Lower leg skin (tissue), 4 donors: ENCODE data around the gene SPPL2B. TPM values are rescaled to one million over a fixed set of nuclear protein-coding genes. Genes with fewer than 3 reads are reported as not detected.

ENCODE experiments used
- DNase-seq, 2 donors: peaks; one replicate each; pipeline ENCODE4 v3.0.0-alpha.2; 2019; ENCODE audit warnings: low spot score in 2 of 2
- H3K4me3 ChIP-seq: fragments of 200-600 bp; sonication (generic); 2 replicates; pipeline ENCODE4 v1.5.1; 2017; ENCODE audit warnings: mild to moderate bottlenecking, low read depth; ENCODE audit not compliant: poor library complexity, severe bottlenecking
- POLR2A ChIP-seq, 2 donors: fragments of 450-650 bp; IDR thresholded peaks; one replicate each; pipeline ENCODE4 v1.6.1; 2016 to 2017; ENCODE audit warnings: antibody characterized with exemption in 2 of 2, mild to moderate bottlenecking in 1 of 2, moderate library complexity in 1 of 2
- WGBS, 2 donors: methylation state at CpG; one replicate each; pipeline ENCODE4 v1.1.5; 2018; 5-methylcytosine and 5-hydroxymethylcytosine counted together
- intact Hi-C: fragments of 100-400 bp; cut with DNase I; formaldehyde crosslinking; loops from one replicate; pipeline ENCODE4 v1.15.0; 2023; ENCODE audit warnings: low total_unique reads
- total RNA-seq, 4 donors: library from RNA; depleted of rRNA; stranded (reverse); fragments of >200 nt; gene quantifications; one replicate each; pipeline ENCODE4 v1.1.0, GENCODE V29; 2016
- TF ChIP-seq, protein P1 (sequence below), 3 donors: fragments of 450-650 bp; IDR thresholded peaks; one replicate each; pipeline ENCODE4 v1.5.1; 2016; ENCODE audit warnings: antibody characterized with exemption in 3 of 3, mild to moderate bottlenecking in 3 of 3, moderate library complexity in 2 of 3

SPPL2B gene
- total RNA-seq, 4 donors from 2014 or later, result 36.1 to 84.7 (median 51.0) TPM

DNA sequence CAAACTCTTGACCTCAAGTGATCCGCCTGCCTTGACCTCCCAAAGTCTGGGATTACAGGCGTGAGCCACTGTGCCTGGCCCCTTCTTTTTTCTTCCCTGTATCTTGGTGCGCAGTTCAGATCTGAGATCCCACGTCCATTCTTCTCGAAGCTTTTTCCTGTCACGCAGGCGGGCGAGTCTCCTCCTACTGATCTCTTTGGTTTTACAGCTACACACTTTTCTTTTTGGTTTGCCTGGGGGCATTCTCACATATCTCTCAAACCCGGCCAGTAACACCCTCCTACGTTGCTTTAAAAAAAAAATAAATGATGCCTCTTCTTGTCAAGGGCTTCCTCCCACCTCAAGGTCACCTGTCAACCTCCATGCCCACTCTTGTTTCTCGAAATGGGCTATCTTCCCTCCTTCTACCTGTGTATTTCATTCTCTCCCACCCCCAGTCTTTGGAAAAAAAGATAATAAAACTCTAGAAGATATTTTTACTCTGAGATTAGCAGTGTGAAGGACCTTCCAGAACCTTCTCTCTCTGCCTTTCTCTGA is 43.7 kb downstream of the SPPL2B start:
- 37 to 54% methylated on average over 11 of the region's 11 CpGs for WGBS, 2 donors
- DNase-seq, result no peak
- intact Hi-C loops, result no loop called here
- H3K4me3 ChIP-seq, result no peak overlapping the region
- TF ChIP-seq, protein P1, sequence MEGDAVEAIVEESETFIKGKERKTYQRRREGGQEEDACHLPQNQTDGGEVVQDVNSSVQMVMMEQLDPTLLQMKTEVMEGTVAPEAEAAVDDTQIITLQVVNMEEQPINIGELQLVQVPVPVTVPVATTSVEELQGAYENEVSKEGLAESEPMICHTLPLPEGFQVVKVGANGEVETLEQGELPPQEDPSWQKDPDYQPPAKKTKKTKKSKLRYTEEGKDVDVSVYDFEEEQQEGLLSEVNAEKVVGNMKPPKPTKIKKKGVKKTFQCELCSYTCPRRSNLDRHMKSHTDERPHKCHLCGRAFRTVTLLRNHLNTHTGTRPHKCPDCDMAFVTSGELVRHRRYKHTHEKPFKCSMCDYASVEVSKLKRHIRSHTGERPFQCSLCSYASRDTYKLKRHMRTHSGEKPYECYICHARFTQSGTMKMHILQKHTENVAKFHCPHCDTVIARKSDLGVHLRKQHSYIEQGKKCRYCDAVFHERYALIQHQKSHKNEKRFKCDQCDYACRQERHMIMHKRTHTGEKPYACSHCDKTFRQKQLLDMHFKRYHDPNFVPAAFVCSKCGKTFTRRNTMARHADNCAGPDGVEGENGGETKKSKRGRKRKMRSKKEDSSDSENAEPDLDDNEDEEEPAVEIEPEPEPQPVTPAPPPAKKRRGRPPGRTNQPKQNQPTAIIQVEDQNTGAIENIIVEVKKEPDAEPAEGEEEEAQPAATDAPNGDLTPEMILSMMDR (IDR thresholded peaks at IDR 0.05), result no peak
- TF ChIP-seq POLR2A (IDR thresholded peaks at IDR 0.05), result no peak

DNA sequence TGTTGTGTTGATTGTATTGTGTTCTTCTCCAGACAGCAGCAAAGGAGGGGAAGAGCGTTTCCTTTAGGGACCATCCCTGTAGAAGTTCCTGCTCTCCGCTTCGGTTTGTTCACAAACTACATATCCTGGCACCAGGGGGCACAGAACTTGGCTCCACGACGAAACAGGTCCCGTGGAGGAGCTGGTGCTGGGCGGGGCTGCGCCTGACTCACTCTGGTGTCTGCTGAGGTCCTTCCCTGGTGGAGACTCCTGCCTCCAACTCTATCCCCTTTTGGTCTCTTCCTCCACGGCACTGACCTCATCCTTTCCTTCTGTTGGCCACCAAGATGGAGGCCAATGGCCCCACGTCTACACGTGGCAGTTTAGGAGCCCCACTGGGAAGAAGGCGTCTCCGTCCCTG is 46.3 kb downstream of the SPPL2B start:
- no peak for TF ChIP-seq POLR2A (IDR thresholded peaks at IDR 0.05)
- TF ChIP-seq, protein P1 (IDR thresholded peaks at IDR 0.05), result no peak
- 72% methylated on average over 13 of the region's 13 CpGs for WGBS, 2 donors
- no peak for DNase-seq
- intact Hi-C loops, result no loop called here
- H3K4me3 ChIP-seq, result no peak overlapping the region

DNA sequence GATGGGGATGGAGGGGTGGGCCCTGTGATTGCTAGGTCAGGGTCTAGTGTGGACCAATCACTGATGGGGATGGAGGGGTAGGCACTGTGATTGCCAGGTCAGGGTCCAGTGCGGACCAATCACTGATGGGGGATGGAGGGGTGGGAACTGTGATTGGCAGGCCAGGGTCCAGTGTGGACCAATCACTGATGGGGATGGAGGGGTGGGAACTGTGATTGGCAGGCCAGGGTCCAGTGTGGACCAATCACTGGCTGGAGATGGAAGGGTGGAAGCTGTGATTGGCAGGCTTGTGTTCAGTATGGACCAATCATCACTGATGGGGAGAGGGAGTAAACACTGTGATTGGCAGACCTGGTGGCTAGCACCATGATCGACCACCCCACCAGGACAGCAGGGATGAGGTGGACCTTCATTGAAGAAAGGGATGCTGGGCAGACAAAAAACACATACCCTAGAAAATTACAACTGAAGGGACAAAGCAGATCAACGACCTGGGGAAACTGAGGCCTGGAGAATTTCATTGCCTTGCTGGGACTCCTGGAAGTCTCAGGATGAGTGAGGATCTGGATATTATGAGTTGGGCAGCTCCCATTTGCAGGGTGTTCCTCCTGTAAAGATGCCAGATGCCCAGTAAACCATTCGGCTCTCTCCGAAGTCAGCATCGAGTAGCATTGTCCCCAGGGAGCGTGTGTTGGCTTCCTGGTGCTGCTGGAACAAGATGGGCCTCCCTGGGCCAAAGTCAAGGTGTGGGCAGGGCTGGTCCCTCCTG is 47.1 kb downstream of the SPPL2B start:
- intact Hi-C loops, result no loop called here
- H3K4me3 ChIP-seq, result no peak overlapping the region
- 72 to 79% methylated on average over 7 of the region's 7 CpGs for WGBS, 2 donors
- DNase-seq, result no peak
- no peak for TF ChIP-seq POLR2A (IDR thresholded peaks at IDR 0.05)
- TF ChIP-seq, protein P1 (IDR thresholded peaks at IDR 0.05), result no peak

DNA sequence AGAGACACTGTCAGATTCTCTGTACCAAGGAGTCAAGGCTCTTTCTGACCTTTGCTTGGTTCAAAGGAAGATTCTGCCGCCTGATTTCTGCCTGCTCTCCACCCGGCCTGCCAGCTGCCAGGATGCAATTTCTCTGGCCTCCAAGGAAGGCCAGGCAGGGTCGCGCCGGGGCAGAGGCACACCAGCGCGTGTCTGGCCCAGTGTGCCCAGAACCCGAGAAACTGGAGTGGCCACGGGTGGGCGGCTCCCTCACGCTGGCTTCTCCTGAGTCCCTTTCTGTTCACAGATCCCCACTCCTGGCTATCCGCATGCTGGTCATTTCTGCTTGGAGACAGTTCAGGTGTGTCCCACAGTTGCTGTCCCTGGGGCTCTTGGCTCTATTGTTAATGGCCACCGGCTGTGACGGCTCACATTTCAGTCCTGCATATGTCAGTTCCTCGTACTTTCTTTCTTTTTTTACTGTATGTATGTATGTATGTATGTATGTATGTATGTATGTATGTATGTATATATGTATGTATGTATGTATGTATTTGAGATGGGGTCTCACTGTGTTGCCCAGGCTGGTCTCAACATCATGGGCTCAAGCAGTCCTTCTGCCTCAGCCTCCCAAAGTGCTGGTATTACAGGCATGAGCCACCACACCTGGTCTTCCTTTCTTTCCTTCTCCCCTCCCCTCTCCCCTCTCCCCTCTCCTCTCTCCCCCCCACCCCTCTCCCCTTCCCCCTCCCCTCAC is 48.5 kb downstream of the SPPL2B start:
- no peak for DNase-seq
- no peak for TF ChIP-seq POLR2A (IDR thresholded peaks at IDR 0.05)
- TF ChIP-seq, protein P1 (IDR thresholded peaks at IDR 0.05), result no peak
- no peak overlapping the region for H3K4me3 ChIP-seq
- intact Hi-C loops, result no loop called here
- WGBS, 2 donors, result 61 to 79% methylated on average over 9 to 15 of the region's 15 CpGs

DNA sequence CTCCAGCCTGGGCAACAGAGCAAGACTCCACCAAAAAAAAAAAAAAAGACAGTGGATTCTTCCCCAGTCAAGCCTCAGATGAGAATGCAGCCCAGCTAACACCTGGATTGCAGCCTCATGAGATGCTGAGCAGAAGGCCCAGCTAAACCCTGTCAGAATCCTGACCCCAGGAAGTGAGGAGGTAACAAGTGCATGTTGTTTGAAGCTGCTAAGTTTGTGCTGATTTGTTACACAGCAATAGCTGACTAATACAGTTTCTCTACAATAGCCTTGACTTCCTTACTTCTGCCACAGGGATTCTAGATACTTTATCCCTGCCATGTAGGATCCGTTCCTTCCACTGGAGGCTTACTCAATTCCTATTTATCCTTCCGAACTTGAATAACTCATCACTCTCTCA is 52.1 kb downstream of the SPPL2B start:
- intact Hi-C loops, result no loop called here

More for the DNA sequence above, 52.1 kb downstream of the SPPL2B start:
- DNase-seq, result no peak
- 94 to 95% methylated on average over 2 of the region's 2 CpGs for WGBS, 2 donors
- H3K4me3 ChIP-seq, result no peak overlapping the region
- TF ChIP-seq, protein P1 (IDR thresholded peaks at IDR 0.05), result no peak
- no peak for TF ChIP-seq POLR2A (IDR thresholded peaks at IDR 0.05)
